Tibial nerve (tissue), 4 donors: ENCODE measurements around the gene HDDC3. TPM values are rescaled to one million over a fixed set of nuclear protein-coding genes. Genes with fewer than 3 reads are reported as not detected.

ENCODE experiments used
- DNase-seq, 2 donors: peaks; one replicate each; pipeline ENCODE4 v3.0.0-alpha.2; 2019; ENCODE audit warnings: low spot score in 2 of 2
- H3K27ac ChIP-seq, 4 donors: fragments of 200-600 bp; sonication (generic) in 3 of 4; one replicate each; pipeline ENCODE4 v1.5.1; 2017 to 2019; ENCODE audit warnings: mild to moderate bottlenecking in 1 of 4
- H3K27me3 ChIP-seq, 2 donors: fragments of 200-600 bp; sonication (generic) in 1 of 2; one replicate each; pipeline versions ENCODE4 v1.5.1 to v1.6.0; 2017 to 2019
- H3K36me3 ChIP-seq, 3 donors: fragments of 200-600 bp; sonication (generic); one replicate each; pipeline ENCODE4 v1.5.1; 2018 to 2019
- H3K4me1 ChIP-seq, 4 donors: fragments of 200-600 bp; sonication (generic) in 3 of 4; one replicate each; pipeline ENCODE4 v1.5.1; 2017 to 2019
- H3K4me3 ChIP-seq, 4 donors: fragments of 200-600 bp; sonication (generic) in 3 of 4; one replicate each; pipeline ENCODE4 v1.5.1; 2017 to 2019; ENCODE audit warnings: mild to moderate bottlenecking in 1 of 4, moderate library complexity in 1 of 4
- H3K9me3 ChIP-seq, 4 donors: fragments of 200-600 bp; sonication (generic) in 3 of 4; one replicate each; pipeline ENCODE4 v1.5.1; 2017 to 2019
- EP300 ChIP-seq, 2 donors: sonication (generic); formaldehyde crosslinking; IDR thresholded peaks; one replicate each; pipeline ENCODE4 v1.6.1; 2017; ENCODE audit warnings: antibody characterized with exemption in 2 of 2, mild to moderate bottlenecking in 1 of 2
- POLR2A ChIP-seq, 2 donors: fragments of 450-650 bp; IDR thresholded peaks; one replicate each; pipeline ENCODE4 v1.6.1; 2017; ENCODE audit warnings: antibody characterized with exemption in 2 of 2, mild to moderate bottlenecking in 2 of 2, moderate library complexity in 2 of 2
- WGBS, 2 donors: methylation state at CpG; one replicate each; pipeline ENCODE4 v1.1.5; 2018; 5-methylcytosine and 5-hydroxymethylcytosine counted together
- total RNA-seq, 4 donors: library from RNA; depleted of rRNA; stranded (reverse); fragments of >200 nt; gene quantifications; one replicate each; pipeline ENCODE4 v1.1.0, GENCODE V29; 2016
- TF ChIP-seq, protein P1 (sequence below), 5 experiments: fragments of 200-600 bp in 3 of 5; fragments of 450-650 bp in 2 of 5; sonication (generic) in 3 of 5; IDR thresholded peaks; one replicate each; pipeline ENCODE4 v1.5.1; 2016 to 2019; ENCODE audit warnings: antibody characterized with exemption in 5 of 5, mild to moderate bottlenecking in 3 of 5, moderate library complexity in 2 of 5

The HDDC3 gene
- total RNA-seq, 4 donors from 2014 or later: 16.5 to 22.5 (median 18.7) TPM

DNA sequence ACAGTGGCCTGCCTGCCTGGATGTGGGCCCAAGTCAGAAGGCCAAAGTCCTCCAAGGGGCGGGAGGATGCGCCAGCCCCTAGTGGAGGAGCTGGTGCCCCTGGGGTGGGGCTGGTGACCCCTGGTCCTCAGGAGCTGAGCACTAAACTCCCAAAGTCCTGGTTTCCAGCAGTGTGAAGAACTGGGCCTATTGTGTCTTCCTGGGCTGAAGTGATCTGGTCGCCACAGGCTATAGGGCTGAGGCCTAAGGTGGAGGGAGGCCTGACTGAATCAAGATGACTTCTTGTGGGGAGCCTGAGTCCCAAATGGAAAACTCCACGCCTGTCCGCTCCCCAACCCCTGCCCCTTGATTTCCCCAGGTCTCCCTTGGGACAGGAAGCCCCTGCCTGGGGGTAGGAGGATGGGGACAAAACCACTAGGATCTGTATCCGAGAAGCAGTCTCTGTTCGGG is 48.8 kb downstream of the HDDC3 start:
- Histone ChIP-seq H3K9me3 (no peaks in the 10 kb centered on the region), H3K4me3 (peak overlapping the region; percentile 38 to 64 (median 58)), H3K4me1 (peaks cover 0 to 53% (median 34%) of the 10 kb centered on the region in 4 donors), H3K36me3 (peaks cover 0 to 64% (median 15%) of the 10 kb centered on the region in 3 donors), H3K27me3 (no peaks in the 10 kb centered on the region), H3K27ac (peak overlapping the region; percentile 89 to 98 (median 96))
- DNase-seq: no peak
- TF ChIP-seq, protein P1, sequence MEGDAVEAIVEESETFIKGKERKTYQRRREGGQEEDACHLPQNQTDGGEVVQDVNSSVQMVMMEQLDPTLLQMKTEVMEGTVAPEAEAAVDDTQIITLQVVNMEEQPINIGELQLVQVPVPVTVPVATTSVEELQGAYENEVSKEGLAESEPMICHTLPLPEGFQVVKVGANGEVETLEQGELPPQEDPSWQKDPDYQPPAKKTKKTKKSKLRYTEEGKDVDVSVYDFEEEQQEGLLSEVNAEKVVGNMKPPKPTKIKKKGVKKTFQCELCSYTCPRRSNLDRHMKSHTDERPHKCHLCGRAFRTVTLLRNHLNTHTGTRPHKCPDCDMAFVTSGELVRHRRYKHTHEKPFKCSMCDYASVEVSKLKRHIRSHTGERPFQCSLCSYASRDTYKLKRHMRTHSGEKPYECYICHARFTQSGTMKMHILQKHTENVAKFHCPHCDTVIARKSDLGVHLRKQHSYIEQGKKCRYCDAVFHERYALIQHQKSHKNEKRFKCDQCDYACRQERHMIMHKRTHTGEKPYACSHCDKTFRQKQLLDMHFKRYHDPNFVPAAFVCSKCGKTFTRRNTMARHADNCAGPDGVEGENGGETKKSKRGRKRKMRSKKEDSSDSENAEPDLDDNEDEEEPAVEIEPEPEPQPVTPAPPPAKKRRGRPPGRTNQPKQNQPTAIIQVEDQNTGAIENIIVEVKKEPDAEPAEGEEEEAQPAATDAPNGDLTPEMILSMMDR (IDR thresholded peaks at IDR 0.05): no peak
- TF ChIP-seq POLR2A (IDR thresholded peaks at IDR 0.05): no peak
- TF ChIP-seq EP300 (IDR thresholded peaks at IDR 0.05): peak in 1 of 2 donors; percentile 12
- 22 to 27% methylated on average over 5 to 7 of the region's 7 CpGs for WGBS, 2 donors

DNA sequence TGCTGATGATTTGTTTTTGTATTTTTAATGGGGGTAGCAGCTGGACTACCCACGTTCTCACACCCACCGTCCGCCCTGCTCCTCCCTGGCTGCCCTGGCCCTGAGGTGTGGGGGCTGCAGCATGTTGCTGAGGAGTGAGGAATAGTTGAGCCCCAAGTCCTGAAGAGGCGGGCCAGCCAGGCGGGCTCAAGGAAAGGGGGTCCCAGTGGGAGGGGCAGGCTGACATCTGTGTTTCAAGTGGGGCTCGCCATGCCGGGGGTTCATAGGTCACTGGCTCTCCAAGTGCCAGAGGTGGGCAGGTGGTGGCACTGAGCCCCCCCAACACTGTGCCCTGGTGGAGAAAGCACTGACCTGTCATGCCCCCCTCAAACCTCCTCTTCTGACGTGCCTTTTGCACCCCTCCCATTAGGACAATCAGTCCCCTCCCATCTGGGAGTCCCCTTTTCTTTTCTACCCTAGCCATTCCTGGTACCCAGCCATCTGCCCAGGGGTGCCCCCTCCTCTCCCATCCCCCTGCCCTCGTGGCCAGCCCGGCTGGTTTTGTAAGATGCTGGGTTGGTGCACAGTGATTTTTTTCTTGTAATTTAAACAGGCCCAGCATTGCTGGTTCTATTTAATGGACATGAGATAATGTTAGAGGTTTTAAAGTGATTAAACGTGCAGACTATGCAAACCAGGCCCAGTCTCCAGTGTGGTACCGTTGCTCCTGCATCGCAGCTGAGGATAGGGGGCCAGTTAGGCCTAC is 49.4 kb downstream of the HDDC3 start:
- peaks cover 0 to 53% (median 34%) of the 10 kb centered on the region in 4 donors for H3K4me1 ChIP-seq
- H3K27me3 ChIP-seq: no peaks in the 10 kb centered on the region
- WGBS, 2 donors: 51 to 55% methylated on average over 13 of the region's 13 CpGs
- peak overlapping the region; percentile 89 to 98 (median 96) for H3K27ac ChIP-seq
- TF ChIP-seq EP300 (IDR thresholded peaks at IDR 0.05) (peak in 1 of 2 donors; percentile 4), POLR2A (IDR thresholded peaks at IDR 0.05) (no peak)
- H3K4me3 ChIP-seq: no peak overlapping the region
- peaks cover 0 to 64% (median 21%) of the 10 kb centered on the region in 3 donors for H3K36me3 ChIP-seq
- no peak for DNase-seq
- no peaks in the 10 kb centered on the region for H3K9me3 ChIP-seq

DNA sequence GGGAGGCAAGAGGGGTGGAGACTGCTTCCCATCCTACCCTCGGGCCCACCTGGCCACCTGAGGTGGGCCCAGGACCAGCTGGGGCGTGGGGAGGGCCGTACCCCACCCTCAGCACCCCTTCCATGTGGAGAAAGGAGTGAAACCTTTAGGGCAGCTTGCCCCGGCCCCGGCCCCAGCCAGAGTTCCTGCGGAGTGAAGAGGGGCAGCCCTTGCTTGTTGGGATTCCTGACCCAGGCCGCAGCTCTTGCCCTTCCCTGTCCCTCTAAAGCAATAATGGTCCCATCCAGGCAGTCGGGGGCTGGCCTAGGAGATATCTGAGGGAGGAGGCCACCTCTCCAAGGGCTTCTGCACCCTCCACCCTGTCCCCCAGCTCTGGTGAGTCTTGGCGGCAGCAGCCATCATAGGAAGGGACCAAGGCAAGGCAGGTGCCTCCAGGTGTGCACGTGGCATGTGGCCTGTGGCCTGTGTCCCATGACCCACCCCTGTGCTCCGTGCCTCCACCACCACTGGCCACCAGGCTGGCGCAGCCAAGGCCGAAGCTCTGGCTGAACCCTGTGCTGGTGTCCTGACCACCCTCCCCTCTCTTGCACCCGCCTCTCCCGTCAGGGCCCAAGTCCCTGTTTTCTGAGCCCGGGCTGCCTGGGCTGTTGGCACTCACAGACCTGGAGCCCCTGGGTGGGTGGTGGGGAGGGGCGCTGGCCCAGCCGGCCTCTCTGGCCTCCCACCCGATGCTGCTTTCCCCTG is 50.2 kb downstream of the HDDC3 start:
- TF ChIP-seq EP300 (IDR thresholded peaks at IDR 0.05) (no peak), POLR2A (IDR thresholded peaks at IDR 0.05) (no peak)
- TF ChIP-seq, protein P1 (IDR thresholded peaks at IDR 0.05): no peak
- Histone ChIP-seq H3K36me3 (peaks cover 0 to 64% (median 28%) of the 10 kb centered on the region in 3 donors), H3K4me1 (peaks cover 0 to 50% (median 34%) of the 10 kb centered on the region in 4 donors), H3K9me3 (no peaks in the 10 kb centered on the region), H3K27ac (peak overlapping the region in 3 of 4 donors; percentile 95 to 98 (median 97)), H3K27me3 (no peaks in the 10 kb centered on the region), H3K4me3 (no peak overlapping the region)
- WGBS, 2 donors: 73 to 81% methylated on average over 15 to 19 of the region's 19 CpGs
- DNase-seq: no peak

DNA sequence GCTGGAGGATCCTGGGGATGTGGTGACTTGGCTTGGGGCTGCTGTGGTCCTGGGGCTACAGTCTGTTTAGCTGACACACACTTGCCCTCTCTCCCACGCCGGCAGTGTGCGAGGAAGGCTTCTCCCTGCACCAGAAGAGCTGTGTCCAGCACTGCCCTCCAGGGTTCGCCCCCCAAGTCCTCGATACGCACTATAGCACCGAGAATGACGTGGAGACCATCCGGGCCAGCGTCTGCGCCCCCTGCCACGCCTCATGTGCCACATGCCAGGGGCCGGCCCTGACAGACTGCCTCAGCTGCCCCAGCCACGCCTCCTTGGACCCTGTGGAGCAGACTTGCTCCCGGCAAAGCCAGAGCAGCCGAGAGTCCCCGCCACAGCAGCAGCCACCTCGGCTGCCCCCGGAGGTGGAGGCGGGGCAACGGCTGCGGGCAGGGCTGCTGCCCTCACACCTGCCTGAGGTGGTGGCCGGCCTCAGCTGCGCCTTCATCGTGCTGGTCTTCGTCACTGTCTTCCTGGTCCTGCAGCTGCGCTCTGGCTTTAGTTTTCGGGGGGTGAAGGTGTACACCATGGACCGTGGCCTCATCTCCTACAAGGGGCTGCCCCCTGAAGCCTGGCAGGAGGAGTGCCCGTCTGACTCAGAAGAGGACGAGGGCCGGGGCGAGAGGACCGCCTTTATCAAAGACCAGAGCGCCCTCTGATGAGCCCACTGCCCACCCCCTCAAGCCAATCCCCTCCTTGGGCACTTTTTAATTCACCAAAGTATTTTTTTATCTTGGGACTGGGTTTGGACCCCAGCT is 51.0 kb downstream of the HDDC3 start:
- H3K9me3 ChIP-seq: no peaks in the 10 kb centered on the region
- WGBS, 2 donors: 76 to 82% methylated on average over 33 to 35 of the region's 35 CpGs
- DNase-seq: no peak
- H3K4me3 ChIP-seq: no peak overlapping the region
- H3K4me1 ChIP-seq: peaks cover 0 to 42% (median 34%) of the 10 kb centered on the region in 4 donors
- H3K27me3 ChIP-seq: no peaks in the 10 kb centered on the region
- peaks cover 0 to 64% (median 36%) of the 10 kb centered on the region in 3 donors for H3K36me3 ChIP-seq
- peak overlapping the region in 1 of 4 donors; percentile 97 for H3K27ac ChIP-seq
- TF ChIP-seq, protein P1 (IDR thresholded peaks at IDR 0.05): no peak
- TF ChIP-seq EP300 (IDR thresholded peaks at IDR 0.05) (no peak), POLR2A (IDR thresholded peaks at IDR 0.05) (no peak)
